ENCODE data around the gene COL23A1. TPM values are rescaled to one million over a fixed set of nuclear protein-coding genes. Genes with fewer than 3 reads are reported as not detected.

The COL23A1 gene
- total RNA-seq (2022): 0.09 and 0.18 TPM in 2 replicates
- Bru-seq, nascent RNA: percentile 17 among the genes with signal in this experiment
- BruChase-seq, experiment 1, labeled RNA remaining after a 2-hour chase: percentile 21 among the genes with signal in this experiment
- percentile 23 among the genes with signal in this experiment for BruChase-seq, experiment 2, labeled RNA remaining after a 6-hour chase
- long read RNA-seq, partial matches to known transcripts: 0 of 1 reads
- long read RNA-seq, other reads (novel, unspliced or antisense): 1 of 1 reads

- peak; percentile 48 to 80 for TF ChIP-seq CTCF (IDR thresholded peaks at IDR 0.05; ENCODE audit: insufficient read depth in 1 of 2, low read depth in 1 of 2, low read length in 1 of 2, severe bottlenecking in 1 of 2, unreplicated experiment in 1 of 2)
- H3K9me3 Mint-ChIP-seq (ENCODE audit: unreplicated experiment): peaks cover 15% of the 10 kb centered on the region
- no TSS peak for BruUV-seq (replicated peaks)
- Histone ChIP-seq H3K4me1 (0 out of 2 replicates have a peak, but pooled peaks cover 5% of the 10 kb centered on the region), H3K9me3 (peaks cover 11% of the 10 kb centered on the region; the same call in 1 of the 2 replicates), H3K27me3 (replicated peaks; ENCODE audit: control insufficient read depth, insufficient read depth, low read length) (no peaks in the 10 kb centered on the region), H3K4me3 (ENCODE audit: low read depth, low read length) (peak within 1 kb of the TSS; percentile 47), H3K36me3 (ENCODE audit: control insufficient read depth, insufficient read depth, low read length) (no peaks in the 10 kb centered on the region)
- peaks cover 9% of the 10 kb centered on the region for H3K36me3 Mint-ChIP-seq (ENCODE audit: insufficient read depth, unreplicated experiment)
- H3K4me1 Mint-ChIP-seq (ENCODE audit: low read depth, unreplicated experiment): no peaks in the 10 kb centered on the region
- intact Hi-C loops (cut with micrococcal nuclease; ENCODE audit: unreplicated experiment): loop anchor here (1.0 kb wide), 1 partner anchor 310 kb away; no protein-coding TSS in a partner anchor
- H3K4me3 Mint-ChIP-seq (ENCODE audit: unreplicated experiment): peak within 1 kb of the TSS; percentile 80
- CTCF ChIA-PET: interaction anchor here (0.7 to 1.6 kb wide), 6 partner anchors 53 to 310 kb away, joined by 3 to 4 read pairs (median 4); partner anchors contain the start of gene ZNF354A
- H3K27me3 Mint-ChIP-seq (ENCODE audit: insufficient read depth, unreplicated experiment): no peaks in the 10 kb centered on the region
- POLR2A ChIA-PET: no interaction called here
- no peak within 1 kb of the TSS for H3K27ac Mint-ChIP-seq (ENCODE audit: unreplicated experiment)
- peak; percentile 59 to 60 for DNase-seq
Observed at GRCh38 chr5:178590141-178590923, at the start of gene COL23A1. Gene COL23A1, minus strand, starts transcription at chr5:178590393.

DNA sequence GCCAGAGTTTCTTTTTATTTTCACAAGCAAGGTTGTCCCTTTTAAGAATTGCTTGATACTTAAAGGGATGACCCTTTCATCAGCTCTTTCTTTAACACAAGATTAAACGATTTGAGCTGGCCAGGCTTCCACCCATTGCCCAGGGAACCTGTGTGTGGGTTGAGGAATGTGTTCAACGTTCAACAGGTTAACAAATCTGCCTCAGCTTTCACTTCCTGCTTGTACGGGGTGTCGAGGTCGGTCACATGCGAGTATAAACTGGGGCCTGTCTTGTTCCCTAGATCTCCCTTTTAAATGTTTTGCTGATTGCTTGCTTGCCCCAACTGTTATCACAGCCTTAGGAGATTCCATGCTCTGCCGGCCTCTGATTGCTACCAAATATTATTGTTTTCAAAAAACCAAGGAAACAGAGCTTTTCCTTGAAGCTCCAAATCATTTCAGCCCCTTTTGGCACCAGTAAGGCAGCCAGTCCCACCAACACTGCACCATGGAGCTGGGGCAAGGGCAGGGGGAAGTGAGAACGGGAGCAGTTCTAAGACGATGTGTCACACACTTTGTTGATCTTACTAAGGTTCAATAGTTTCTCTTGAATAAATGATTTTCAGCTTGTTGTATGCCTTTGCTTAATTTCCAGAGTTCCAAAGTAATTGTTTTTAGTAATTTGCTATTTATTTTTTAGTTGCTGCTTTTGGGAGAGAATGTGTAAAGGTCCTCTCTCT, 47.3 kb upstream of the COL23A1 start:
- Mint-ChIP-seq H3K9me3 (ENCODE audit: unreplicated experiment) (peaks cover 19% of the 10 kb centered on the region), H3K27ac (ENCODE audit: unreplicated experiment) (no peak overlapping the region), H3K27me3 (ENCODE audit: insufficient read depth, unreplicated experiment) (no peaks in the 10 kb centered on the region), H3K36me3 (ENCODE audit: insufficient read depth, unreplicated experiment) (peaks cover 7% of the 10 kb centered on the region), H3K4me1 (ENCODE audit: low read depth, unreplicated experiment) (no peaks in the 10 kb centered on the region), H3K4me3 (ENCODE audit: unreplicated experiment) (no peak overlapping the region)
- no TSS peak for BruUV-seq (replicated peaks)
- no peak for TF ChIP-seq CTCF (IDR thresholded peaks at IDR 0.05; ENCODE audit: insufficient read depth in 1 of 2, low read depth in 1 of 2, low read length in 1 of 2, severe bottlenecking in 1 of 2, unreplicated experiment in 1 of 2)
- ChIA-PET POLR2A (no interaction called here), CTCF (no interaction called here)
- intact Hi-C loops (cut with micrococcal nuclease; ENCODE audit: unreplicated experiment): no loop called here
- Histone ChIP-seq H3K4me1 (peaks cover 12% of the 10 kb centered on the region), H3K9me3 (peaks cover 13% of the 10 kb centered on the region), H3K27me3 (replicated peaks; ENCODE audit: control insufficient read depth, insufficient read depth, low read length) (no peaks in the 10 kb centered on the region), H3K36me3 (ENCODE audit: control insufficient read depth, insufficient read depth, low read length) (no peaks in the 10 kb centered on the region), H3K4me3 (ENCODE audit: low read depth, low read length) (no peak overlapping the region)
- DNase-seq: no peak

GRCh38 chr5:178632285-178632684, 42.1 kb upstream of the COL23A1 start:
- Mint-ChIP-seq H3K9me3 (ENCODE audit: unreplicated experiment) (peaks cover 9% of the 10 kb centered on the region), H3K27ac (ENCODE audit: unreplicated experiment) (no peak overlapping the region), H3K4me1 (ENCODE audit: low read depth, unreplicated experiment) (peaks cover 8% of the 10 kb centered on the region), H3K4me3 (ENCODE audit: unreplicated experiment) (no peak overlapping the region), H3K36me3 (ENCODE audit: insufficient read depth, unreplicated experiment) (peaks cover 10% of the 10 kb centered on the region), H3K27me3 (ENCODE audit: insufficient read depth, unreplicated experiment) (no peaks in the 10 kb centered on the region)
- ChIA-PET CTCF (no interaction called here), POLR2A (no interaction called here)
- Histone ChIP-seq H3K9me3 (peaks cover 18% of the 10 kb centered on the region), H3K4me3 (ENCODE audit: low read depth, low read length) (no peak overlapping the region), H3K27me3 (replicated peaks; ENCODE audit: control insufficient read depth, insufficient read depth, low read length) (no peaks in the 10 kb centered on the region), H3K4me1 (peaks cover 32% of the 10 kb centered on the region), H3K36me3 (ENCODE audit: control insufficient read depth, insufficient read depth, low read length) (0 out of 2 replicates have a peak, but pooled peaks cover under 1% of the 10 kb centered on the region)
- no TSS peak for BruUV-seq (replicated peaks)
- no peak for TF ChIP-seq CTCF (IDR thresholded peaks at IDR 0.05; ENCODE audit: insufficient read depth in 1 of 2, low read depth in 1 of 2, low read length in 1 of 2, severe bottlenecking in 1 of 2, unreplicated experiment in 1 of 2)
- DNase-seq: no peak
- intact Hi-C loops (cut with micrococcal nuclease; ENCODE audit: unreplicated experiment): no loop called here

Measured in Caco-2 (cell line).